22Rv1 (cell line): ENCODE data around the gene PCNP.
"Not testable (repeated sequence)": the region's sequence is repeated elsewhere in the genome, so short reads cannot be mapped to it uniquely, and the experiment has no call there.

Source experiments
- ZFX ChIP-seq: fragments of 450-650 bp; IDR thresholded peaks from 2 replicates; pipeline ENCODE4 v1.6.1; 2017; ENCODE audit warnings: antibody characterized with exemption, borderline replicate concordance
- TF ChIP-seq, protein P1 (sequence below): fragments of 450-650 bp; IDR thresholded peaks from 2 replicates; pipeline ENCODE4 v1.5.1; 2017; ENCODE audit warnings: mild to moderate bottlenecking

DNA sequence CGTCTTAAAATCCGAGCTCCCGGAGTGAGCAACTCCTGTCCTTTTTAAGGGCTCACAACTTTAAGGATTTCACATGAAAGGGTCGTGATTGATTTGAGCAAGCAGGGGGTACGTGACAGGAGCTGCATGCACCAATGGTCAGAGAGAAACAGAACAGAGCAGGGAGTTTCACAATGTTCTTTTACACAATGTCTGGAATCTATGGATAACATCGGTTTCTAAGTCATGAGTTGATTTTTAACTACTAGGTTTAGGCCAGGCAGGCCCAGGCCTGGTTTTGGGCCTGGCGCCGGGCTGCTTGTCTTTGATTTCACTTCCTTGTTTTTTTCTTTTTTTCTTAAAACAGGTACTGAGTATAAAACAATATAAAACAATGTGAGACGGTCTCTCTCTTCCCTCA is 39.0 kb downstream of the PCNP start:
- TF ChIP-seq, protein P1, sequence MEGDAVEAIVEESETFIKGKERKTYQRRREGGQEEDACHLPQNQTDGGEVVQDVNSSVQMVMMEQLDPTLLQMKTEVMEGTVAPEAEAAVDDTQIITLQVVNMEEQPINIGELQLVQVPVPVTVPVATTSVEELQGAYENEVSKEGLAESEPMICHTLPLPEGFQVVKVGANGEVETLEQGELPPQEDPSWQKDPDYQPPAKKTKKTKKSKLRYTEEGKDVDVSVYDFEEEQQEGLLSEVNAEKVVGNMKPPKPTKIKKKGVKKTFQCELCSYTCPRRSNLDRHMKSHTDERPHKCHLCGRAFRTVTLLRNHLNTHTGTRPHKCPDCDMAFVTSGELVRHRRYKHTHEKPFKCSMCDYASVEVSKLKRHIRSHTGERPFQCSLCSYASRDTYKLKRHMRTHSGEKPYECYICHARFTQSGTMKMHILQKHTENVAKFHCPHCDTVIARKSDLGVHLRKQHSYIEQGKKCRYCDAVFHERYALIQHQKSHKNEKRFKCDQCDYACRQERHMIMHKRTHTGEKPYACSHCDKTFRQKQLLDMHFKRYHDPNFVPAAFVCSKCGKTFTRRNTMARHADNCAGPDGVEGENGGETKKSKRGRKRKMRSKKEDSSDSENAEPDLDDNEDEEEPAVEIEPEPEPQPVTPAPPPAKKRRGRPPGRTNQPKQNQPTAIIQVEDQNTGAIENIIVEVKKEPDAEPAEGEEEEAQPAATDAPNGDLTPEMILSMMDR = not testable (repeated sequence)
- not testable (repeated sequence) for TF ChIP-seq ZFX
